ENCODE measurements around the gene SEMA3B. TPM values are rescaled to one million over a fixed set of nuclear protein-coding genes. Genes with fewer than 3 reads are reported as not detected.

Gene SEMA3B
- total and polyA plus RNA-seq, 2 of the 4 experiments (the other 2 are of a cell fraction): 4.3 to 29.3 TPM

DNA sequence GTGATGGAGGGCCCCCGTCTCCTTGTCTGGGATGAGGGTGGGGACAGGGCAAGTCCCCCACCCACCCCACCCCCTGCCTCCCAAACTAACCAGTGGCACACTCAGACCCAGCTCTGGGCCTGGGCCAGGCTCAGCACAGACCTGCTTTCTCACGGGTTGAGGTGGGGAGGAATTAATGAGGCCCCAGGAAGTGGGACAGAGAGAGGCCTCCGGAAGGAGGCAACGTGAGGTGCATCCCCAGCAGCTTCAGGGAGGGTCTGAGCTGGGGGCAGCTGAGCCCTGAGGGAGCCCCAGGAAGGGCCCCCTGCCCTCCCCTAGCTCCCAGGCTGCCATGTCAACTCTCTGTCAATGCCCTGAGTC, 47.9 kb upstream of the SEMA3B start:
- Histone ChIP-seq H4K20me1 (ENCODE audit: insufficient read depth, low read length) (no peaks in the 10 kb centered on the region), H2AK5ac (ENCODE audit: low read depth, low read length) (no peak overlapping the region), H3K27ac (ENCODE audit: insufficient read depth, low read length) (no peak overlapping the region), H3K27me3 (ENCODE audit: control insufficient read depth, insufficient read depth, low read length) (peaks cover 18% of the 10 kb centered on the region; the same call in 1 of the 2 replicates), H4K91ac (ENCODE audit: insufficient read depth, low read depth, low read length) (no peak overlapping the region), H2BK5ac (ENCODE audit: low read depth, low read length, poor library complexity, severe bottlenecking) (no peak overlapping the region), H3K23ac (ENCODE audit: low read depth, low read length) (no peak overlapping the region), H3K4me3 (ENCODE audit: insufficient read depth, low read depth, low read length) (no peak overlapping the region), H2BK20ac (ENCODE audit: low read depth, low read length) (no peak overlapping the region), H3K79me1 (ENCODE audit: low read depth in 1 of 2, low read length in 2 of 2) (no peaks in the 10 kb centered on the region), H3K56ac (ENCODE audit: extremely low read depth, insufficient read depth, low read length) (no peak overlapping the region), H3K36me3 (ENCODE audit: control insufficient read depth, insufficient read depth, low read length) (no peaks in the 10 kb centered on the region), H3K9me3 (ENCODE audit: control insufficient read depth, insufficient read depth, low read length) (no peaks in the 10 kb centered on the region), H3K4me1 (ENCODE audit: control insufficient read depth, insufficient read depth, low read length) (no peaks in the 10 kb centered on the region), H3K9ac (ENCODE audit: low read depth, low read length) (no peak overlapping the region), H3K18ac (ENCODE audit: low read depth, low read length) (no peak overlapping the region), H4K5ac (ENCODE audit: low read depth, low read length) (no peak overlapping the region), H2AK9ac (replicated peaks; ENCODE audit: low read depth, low read length, poor library complexity) (no peak overlapping the region), H3K14ac (replicated peaks; ENCODE audit: low read depth, low read length) (no peak overlapping the region), H4K8ac (ENCODE audit: low read depth in 2 of 2, low read length in 2 of 2) (no peak overlapping the region), H2AFZ (replicated peaks; ENCODE audit: low read length, poor library complexity) (no peak overlapping the region), H2BK120ac (ENCODE audit: low read depth, low read length) (no peak overlapping the region), H3K4ac (ENCODE audit: low read depth, low read length) (no peak overlapping the region), H2BK15ac (ENCODE audit: low read depth, low read length) (no peak overlapping the region), H3K4me2 (ENCODE audit: low read depth, low read length) (no peak overlapping the region), H3K9me1 (ENCODE audit: insufficient read depth, low read length) (no peaks in the 10 kb centered on the region)
- POLR2A ChIA-PET (ENCODE audit: unreplicated experiment): no interaction called here
- WGBS, 2 experiments (ENCODE audit: extremely low coverage in 2 of 2, insufficient read length in 1 of 2): no CpG with 5 or more reads among the region's 4 CpGs
- BruUV-seq (replicated peaks): no TSS peak
- dilution Hi-C loops (cut with HindIII; ENCODE audit: low sequenced_read_pairs, unreplicated experiment) (no loop called here), intact Hi-C loops (cut with micrococcal nuclease) (no loop called here), in situ Hi-C loops (cut with MboI; ENCODE audit: low sequenced_read_pairs) (no loop called here)
- TF ChIP-seq BHLHE40 (IDR thresholded peaks at IDR 0.05; ENCODE audit: low read depth, low read length) (no peak), FOS (IDR thresholded peaks at IDR 0.05; ENCODE audit: low read depth, low read length) (no peak), NFE2L2 (IDR thresholded peaks at IDR 0.05; ENCODE audit: low read depth, low read length) (no peak), SMC3 (IDR thresholded peaks at IDR 0.05; ENCODE audit: low read depth, low read length) (no peak)
- CTCF ChIA-PET: interaction anchor here (0.8 to 1.4 kb wide), 2 partner anchors 26 to 100 kb away, joined by 3 to 4 read pairs; no protein-coding TSS in a partner anchor
- DNase-seq (no peak), ATAC-seq (ENCODE audit: low read depth) (no peak)
